Measurements from ENCODE around the gene RBM5.

RBM5 gene

GRCh38 chr3:50139308-50139707, 50.6 kb downstream of the RBM5 start:
- no peak for DNase-seq

- no peak for DNase-seq
Observed at GRCh38 chr3:50139718-50140423, 51.2 kb downstream of the RBM5 start.

DNA sequence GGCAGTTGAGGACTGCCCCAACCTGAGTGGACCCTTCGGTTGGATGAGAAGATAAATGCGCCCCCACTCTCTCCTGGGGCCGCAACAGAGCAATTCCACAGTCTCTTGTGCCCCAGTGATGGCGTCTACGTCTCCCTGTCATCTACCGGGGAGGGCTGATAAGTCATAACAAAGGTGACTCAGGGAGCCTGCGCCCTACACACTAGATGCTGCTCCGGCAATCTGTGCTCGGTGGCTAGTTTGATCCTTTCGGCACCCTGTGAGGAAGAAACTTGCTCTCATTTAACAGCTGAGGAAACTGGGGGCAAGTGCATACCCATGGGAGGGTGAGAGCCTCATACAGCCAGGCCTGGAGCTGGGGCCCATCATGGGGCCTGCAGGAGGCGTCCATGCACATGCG, 52.3 kb downstream of the RBM5 start:
- DNase-seq = no peak

DNA sequence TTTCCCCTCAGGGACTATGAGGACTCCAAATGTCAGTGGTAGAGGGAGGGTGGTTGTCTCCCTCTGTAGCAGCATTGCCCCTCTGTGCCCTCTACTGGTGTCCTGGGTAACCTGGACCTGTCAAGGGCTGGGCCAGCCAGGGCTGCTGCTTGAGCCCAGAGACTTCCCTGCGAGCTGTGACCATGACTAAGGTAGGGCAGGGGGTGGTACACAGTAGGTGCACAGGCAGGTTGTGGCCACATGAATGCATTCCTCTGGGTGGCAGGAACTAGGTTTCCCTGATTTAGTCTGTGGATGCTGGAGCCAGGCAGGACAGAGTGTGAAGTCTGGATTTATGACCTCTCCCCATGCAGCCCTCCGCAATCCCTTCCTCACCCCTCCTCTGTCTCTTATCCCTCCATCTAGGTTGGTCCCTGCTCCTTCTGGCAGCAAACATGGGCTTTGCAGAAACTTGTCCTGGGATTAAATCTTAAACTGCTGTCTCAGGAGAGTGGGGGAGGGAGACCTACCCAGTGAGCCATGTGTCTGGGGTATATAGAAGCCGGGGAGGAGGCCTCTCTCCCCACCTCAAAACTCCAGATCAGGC, 57.7 kb downstream of the RBM5 start:
- DNase-seq = no peak

DNA sequence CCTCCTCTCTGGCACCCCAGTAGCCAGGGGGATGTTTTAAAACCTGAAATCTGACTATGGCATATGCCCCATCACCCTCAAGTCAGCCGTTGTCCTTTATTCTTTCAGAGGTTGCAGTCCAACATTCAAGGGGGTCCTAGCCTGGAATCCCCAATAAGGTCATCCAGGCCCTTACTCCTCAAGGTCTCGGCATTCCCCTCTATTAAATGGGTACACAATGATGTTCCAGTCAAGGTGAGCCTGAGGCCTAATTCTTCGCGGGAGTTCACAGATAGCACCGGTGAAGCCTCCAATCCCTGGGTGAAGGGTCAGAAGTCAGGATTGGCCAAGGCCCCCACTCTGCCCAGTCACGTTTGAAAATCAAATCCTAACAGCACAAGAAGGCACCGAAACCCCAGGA, 58.3 kb downstream of the RBM5 start:
- no peak for DNase-seq

DNA sequence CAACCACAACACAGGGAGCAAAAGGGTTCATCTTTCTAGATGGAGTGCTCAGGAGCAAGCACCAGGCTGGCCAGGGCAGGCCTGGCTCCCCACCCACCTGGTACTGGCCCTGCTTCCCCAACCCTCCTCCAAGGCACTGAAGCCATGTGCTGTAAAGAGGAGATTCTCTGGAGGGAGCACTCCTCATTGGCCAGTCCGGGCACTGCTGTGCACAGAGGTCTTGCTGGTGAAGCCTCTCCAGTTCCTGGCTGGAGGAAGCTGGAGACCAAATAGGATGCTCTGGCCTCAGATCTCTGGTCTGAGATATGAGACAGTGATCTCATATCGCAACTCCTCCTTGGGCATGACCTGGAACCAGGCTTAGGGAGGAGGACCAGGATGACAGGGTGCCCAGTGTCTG, 58.7 kb downstream of the RBM5 start:
- no peak for DNase-seq

DNA sequence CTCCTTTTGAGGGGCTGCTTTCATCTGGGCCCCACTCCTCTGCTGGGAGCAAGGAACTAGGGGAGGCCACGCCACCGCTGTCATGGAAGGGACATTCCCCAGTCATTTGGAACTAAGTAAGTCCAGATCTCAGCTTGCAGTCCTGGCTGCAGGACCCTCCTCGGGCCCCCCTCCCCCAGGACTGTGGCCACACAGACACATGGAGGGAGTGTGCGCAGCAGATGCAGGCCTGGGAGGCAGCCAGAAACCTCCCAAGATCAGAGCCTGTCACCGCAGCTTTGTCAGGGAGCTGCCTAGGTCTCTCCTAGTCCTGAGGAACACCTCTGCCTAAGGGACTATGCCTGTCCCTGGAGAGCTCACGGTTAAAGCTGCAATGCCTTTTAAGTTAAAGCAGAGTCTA, 59.1 kb downstream of the RBM5 start:
- no peak for DNase-seq

DNA sequence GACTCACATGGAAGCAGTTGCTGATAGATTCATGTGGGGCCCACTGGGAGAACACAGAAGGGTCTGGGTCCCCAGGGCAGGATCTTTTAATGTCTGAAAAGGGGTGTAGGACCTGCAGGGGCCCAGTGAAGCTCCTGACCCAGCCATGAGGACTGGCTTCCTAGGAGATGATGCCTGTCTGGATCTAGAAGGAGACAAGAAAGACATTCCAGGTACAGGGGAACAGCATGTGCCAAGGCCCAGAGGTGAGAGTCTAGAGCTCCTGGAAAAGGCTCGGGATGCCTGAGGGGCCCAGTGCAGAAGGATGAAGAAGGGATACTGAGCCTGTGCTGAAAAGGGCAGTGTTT, 61.7 kb downstream of the RBM5 start:
- no peak for DNase-seq

DNA sequence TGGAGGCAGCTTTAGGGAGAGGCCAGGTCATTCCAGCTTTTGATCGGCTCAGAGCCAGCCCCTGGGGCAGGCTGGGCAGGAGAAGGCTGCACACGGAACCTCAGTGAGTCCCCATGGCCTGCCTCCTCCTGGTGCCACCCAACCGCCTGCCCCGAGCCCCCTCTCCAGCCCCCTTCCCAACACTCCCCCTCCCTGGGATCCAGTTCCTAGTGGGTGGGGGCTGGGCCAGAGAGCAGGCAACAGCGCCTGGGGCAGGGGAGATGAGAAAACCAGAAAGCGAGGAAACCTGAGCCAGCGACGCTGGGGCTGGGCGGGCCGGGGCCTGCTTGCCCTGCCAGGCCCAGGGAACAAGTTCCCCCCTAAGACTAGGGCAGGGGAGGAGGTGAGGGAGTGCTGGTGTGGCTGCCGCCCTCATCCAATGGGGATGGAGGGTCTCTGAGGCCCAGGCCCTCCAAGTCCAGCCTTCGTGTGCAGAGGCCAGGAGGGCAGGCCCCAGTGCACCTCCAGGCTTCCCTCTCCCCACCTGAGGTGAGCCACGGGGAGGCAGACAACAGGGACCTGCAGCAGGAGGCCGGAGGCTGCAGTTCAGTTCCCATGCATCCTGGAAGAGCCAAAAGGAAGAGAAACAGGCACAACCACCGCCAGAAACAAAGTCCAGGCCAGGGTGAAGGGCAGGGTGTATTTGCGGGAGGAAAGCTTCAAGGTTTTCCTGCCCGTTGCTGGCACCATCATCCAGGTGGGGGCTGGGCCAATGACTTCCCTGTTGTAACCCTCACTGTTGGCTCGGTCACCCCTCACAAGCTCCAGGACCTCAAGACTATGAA, 62.4 kb downstream of the RBM5 start:
- DNase-seq = no peak

DNA sequence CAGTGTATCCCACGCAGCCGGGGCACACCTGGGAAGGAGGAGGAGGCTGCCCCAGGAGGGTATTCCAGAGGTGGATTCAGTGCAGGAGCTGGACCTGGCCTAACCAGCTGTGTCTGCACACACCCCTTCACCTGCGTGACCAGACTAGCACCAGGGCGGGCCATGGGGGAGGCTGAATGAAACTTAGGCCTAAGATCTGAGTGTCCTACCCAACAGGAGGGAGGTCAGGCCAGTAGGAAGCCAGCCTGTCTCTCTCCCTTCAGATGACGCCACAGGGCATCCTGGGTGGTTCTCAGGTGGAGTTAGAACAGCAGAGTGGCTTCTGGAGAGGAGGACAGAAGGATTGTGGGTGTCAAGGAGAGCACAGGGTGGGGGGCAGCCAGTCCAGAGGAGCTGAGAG, 63.0 kb downstream of the RBM5 start:
- DNase-seq = no peak

- no peak for DNase-seq
Observed at GRCh38 chr3:50153782-50154475, 65.2 kb downstream of the RBM5 start.

- no peak for DNase-seq
Observed at GRCh38 chr3:50154476-50154839, 65.7 kb downstream of the RBM5 start.

- peak; percentile 50 to 76 (median 54) for DNase-seq
Observed at GRCh38 chr3:50154840-50155490, 66.2 kb downstream of the RBM5 start, which contains the start of gene SEMA3F. SEMA3F (plus strand) TSS chr3:50155324; CDS start chr3:50159623, 4,299 bp downstream.

- DNase-seq = no peak
Observed at GRCh38 chr3:50155491-50155878, 66.8 kb downstream of the RBM5 start.

DNA sequence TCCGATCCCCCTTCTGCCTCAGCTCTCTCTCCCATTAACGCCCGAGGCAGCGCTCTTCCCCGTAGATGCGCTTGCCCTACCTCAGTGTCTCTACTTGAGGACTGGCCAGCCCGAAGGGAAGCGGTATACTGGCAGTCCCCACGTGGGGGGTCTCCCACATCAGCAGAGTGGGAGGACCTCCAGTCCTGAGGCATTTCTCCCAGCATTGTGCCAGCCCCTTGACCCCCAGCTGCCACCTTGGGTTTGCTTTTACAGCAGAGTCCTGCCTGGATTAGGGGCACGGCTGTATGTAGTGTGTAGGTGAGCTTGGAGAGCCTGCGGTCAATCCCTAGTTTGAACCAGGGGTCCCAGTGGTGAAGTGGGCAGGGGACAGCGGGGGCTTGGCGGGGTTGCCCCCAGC, 67.2 kb downstream of the RBM5 start:
- DNase-seq = no peak

DNA sequence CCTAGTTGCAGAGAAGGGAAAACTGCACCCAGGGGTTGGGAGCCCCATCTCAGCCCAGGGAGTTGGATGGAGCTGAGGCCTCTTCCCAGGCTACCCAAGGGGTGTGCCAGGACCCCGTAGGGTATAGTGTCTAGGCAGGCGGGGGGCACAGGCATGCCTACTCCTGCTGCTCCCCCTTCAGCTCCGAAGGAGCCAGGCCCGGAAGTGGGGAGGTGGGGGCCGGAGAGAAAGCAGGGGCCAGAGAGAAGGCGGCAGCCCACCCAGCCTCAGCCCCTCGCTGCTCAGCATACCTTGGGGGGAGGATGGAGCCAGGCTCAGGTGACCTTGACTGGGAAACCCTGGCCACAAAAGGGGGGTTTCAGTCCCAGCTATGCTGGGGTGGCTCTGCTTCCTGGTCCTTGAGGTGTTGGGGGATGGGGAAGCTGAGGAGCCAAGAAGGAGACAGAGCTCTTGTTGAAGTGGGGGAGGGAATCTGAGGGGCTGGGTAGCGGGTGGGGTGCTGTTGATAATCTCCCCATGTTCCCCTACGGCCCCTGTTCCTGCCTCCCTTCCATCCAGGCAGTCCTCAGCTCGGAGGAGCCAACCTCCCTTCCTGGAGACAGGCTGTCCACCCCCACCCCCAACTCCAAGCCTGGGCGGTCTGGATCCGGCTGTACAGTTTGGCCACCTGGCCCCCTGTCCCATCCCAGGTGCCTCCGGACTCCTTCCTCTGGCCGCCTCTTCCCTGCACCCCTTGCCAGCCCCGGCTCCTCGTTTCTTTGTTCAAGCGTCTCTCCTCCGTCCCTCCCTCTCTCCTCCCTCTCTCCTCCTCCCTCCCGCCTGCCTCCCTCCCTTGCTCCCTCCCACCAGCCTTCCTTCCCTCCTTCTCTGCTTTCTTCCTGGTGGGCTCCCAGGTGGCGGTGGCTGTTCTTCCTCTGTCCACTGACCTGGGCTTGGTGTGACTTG, 68.1 kb downstream of the RBM5 start:
- DNase-seq = no peak

GRCh38 chr3:50157827-50158529, 69.3 kb downstream of the RBM5 start:
- no peak for DNase-seq

DNA sequence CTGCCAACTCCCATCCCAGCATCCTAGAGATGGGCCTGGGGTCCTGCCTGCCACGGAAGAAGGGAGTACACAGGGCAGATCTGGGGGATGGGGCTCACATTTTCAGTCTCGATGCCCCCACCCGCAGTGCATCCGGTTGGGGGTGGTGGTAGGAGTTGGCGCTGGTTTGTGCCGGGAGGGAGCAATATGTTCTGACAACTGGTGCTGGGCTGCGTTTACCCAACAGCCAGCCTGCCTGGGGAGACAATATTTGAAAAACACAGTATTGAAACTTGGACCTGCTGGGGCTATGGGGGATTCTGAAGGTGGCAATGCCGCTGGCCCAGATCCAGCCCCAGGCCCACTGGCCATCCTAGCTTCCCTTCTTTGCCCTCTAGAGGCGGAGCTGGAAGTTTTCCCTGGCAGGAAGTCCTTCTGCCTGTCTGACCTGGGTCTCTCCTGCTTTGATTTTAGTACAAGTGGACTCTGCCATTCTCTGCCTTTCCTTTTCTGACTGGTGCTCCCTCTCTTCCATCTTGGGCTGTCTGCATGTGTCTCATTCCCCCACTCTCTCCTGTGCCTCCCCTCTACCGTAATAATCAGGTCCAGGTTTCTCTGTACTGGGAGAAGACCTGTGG, 69.9 kb downstream of the RBM5 start:
- DNase-seq = no peak

DNA sequence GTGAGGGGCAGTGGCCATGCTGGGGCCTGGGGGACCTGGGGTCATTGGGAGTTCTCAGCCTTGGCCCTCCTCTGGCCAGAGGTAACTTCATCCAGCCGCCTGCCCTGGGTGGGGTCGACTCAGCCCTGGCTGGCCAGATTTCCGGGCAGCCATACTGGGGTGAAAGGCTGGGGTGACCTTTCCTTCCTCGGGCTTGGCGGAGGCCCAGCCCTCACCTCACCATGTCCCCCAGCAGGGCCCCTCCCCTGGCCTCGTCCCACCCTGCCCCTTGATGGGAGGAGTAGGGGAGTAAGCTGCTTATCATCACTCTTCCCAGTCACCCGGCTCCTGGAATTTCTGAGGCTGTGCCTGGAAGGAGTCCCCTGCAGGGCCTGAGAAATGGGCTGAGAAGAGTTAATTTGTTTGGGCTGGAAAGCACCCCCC, 71.9 kb downstream of the RBM5 start:
- DNase-seq = no peak

- DNase-seq = no peak
Observed at GRCh38 chr3:50161320-50161719, 72.6 kb downstream of the RBM5 start.
